Muscle of leg (tissue), 11 donors: ENCODE results near the gene TFF1. TPM values are rescaled to one million over a fixed set of nuclear protein-coding genes. Genes with fewer than 3 reads are reported as not detected.

ENCODE experiments used
- DNase-seq: peaks from one replicate; pipeline ENCODE4 v3.0.0; 2013
- H3K27ac ChIP-seq: one replicate; pipeline ENCODE4 v1.5.1; 2013; ENCODE audit warnings: mild to moderate bottlenecking, low read length, control low read depth
- H3K27me3 ChIP-seq: one replicate; pipeline ENCODE4 v1.6.1; 2013; ENCODE audit warnings: low read length; ENCODE audit not compliant: control insufficient read depth, insufficient read depth
- H3K36me3 ChIP-seq: one replicate; pipeline ENCODE4 v1.6.1; 2013; ENCODE audit warnings: low read length; ENCODE audit not compliant: control insufficient read depth, insufficient read depth
- H3K4me1 ChIP-seq: one replicate; pipeline ENCODE4 v1.6.1; 2013; ENCODE audit warnings: low read length; ENCODE audit not compliant: control insufficient read depth, insufficient read depth
- H3K4me3 ChIP-seq: one replicate; pipeline ENCODE4 v1.5.1; 2013; ENCODE audit warnings: low read length, control low read depth
- H3K9me3 ChIP-seq: replicated peaks from 2 replicates; pipeline ENCODE4 v1.6.1; 2013; ENCODE audit warnings: low read depth, low read length; ENCODE audit not compliant: control insufficient read depth
- WGBS: methylation state at CpG from one replicate; pipeline ENCODE4 v1.1.5; 2013; ENCODE audit warnings: missing lambda C conversion rate; ENCODE audit not compliant: insufficient coverage; 5-methylcytosine and 5-hydroxymethylcytosine counted together
- polyA plus RNA-seq, 8 donors: library from polyadenylated mRNA; unstranded; fragments of 120-200 nt; gene quantifications; one replicate each; pipeline versions ENCODE4 v1.2.1 to v1.2.3, GENCODE V29; 2013; ENCODE audit warnings: inconsistent platforms in 1 of 8, low replicate concordance in 1 of 8; ENCODE audit not compliant: insufficient read length in 8 of 8, insufficient read depth in 1 of 8
- total RNA-seq: library from RNA; stranded (reverse); fragments of 120-200 nt; gene quantifications from one replicate; pipeline ENCODE4 v1.2.4, GENCODE V29; 2013

Gene TFF1
- total and polyA plus RNA-seq, 9 donors, result 0.54 to 1.3 TPM; not detected in 7

- H3K27me3 ChIP-seq, result peaks cover 6% of the 10 kb centered on the region
- peaks cover 8% of the 10 kb centered on the region for H3K4me1 ChIP-seq
- no peaks in the 10 kb centered on the region for H3K36me3 ChIP-seq
- no peak overlapping the region for H3K27ac ChIP-seq
- H3K4me3 ChIP-seq, result no peak overlapping the region
- H3K9me3 ChIP-seq, result no peaks in the 10 kb centered on the region
- WGBS, result 75% methylated on average over 1 of the region's 2 CpGs
- DNase-seq, result no peak
These were observed 24.4 kb upstream of the TFF1 start for GRCh38 chr21:42390696-42391095.

GRCh38 chr21:42390193-42390592, 23.9 kb upstream of the TFF1 start:
- Histone ChIP-seq H3K27me3 (peaks cover 6% of the 10 kb centered on the region), H3K4me3 (no peak overlapping the region), H3K9me3 (no peaks in the 10 kb centered on the region), H3K27ac (no peak overlapping the region), H3K4me1 (peaks cover 8% of the 10 kb centered on the region), H3K36me3 (no peaks in the 10 kb centered on the region)
- no peak for DNase-seq
- 40% methylated on average over 1 of the region's 5 CpGs for WGBS

- H3K4me1 ChIP-seq, result peaks cover 6% of the 10 kb centered on the region
- no peak for DNase-seq
- no peaks in the 10 kb centered on the region for H3K9me3 ChIP-seq
- peaks cover 6% of the 10 kb centered on the region for H3K27me3 ChIP-seq
- H3K4me3 ChIP-seq, result no peak overlapping the region
- 42% methylated on average over 5 of the region's 6 CpGs for WGBS
- no peaks in the 10 kb centered on the region for H3K36me3 ChIP-seq
- no peak overlapping the region for H3K27ac ChIP-seq
These were observed 23.1 kb upstream of the TFF1 start for GRCh38 chr21:42389449-42389835.

GRCh38 chr21:42388740-42389448, 22.6 kb upstream of the TFF1 start:
- no peaks in the 10 kb centered on the region for H3K9me3 ChIP-seq
- H3K27ac ChIP-seq, result no peak overlapping the region
- H3K36me3 ChIP-seq, result no peaks in the 10 kb centered on the region
- peaks cover 6% of the 10 kb centered on the region for H3K4me1 ChIP-seq
- 70% methylated on average over 13 of the region's 20 CpGs for WGBS
- no peak for DNase-seq
- no peak overlapping the region for H3K4me3 ChIP-seq
- peaks cover 6% of the 10 kb centered on the region for H3K27me3 ChIP-seq

- Histone ChIP-seq H3K27me3 (peaks cover 6% of the 10 kb centered on the region), H3K9me3 (no peaks in the 10 kb centered on the region), H3K4me1 (peaks cover 6% of the 10 kb centered on the region), H3K4me3 (no peak overlapping the region), H3K36me3 (no peaks in the 10 kb centered on the region), H3K27ac (no peak overlapping the region)
- DNase-seq, result no peak
- 83% methylated on average over 2 of the region's 6 CpGs for WGBS
These were observed 21.6 kb upstream of the TFF1 start for GRCh38 chr21:42387843-42388340.

GRCh38 chr21:42387164-42387563, 20.8 kb upstream of the TFF1 start:
- Histone ChIP-seq H3K4me3 (no peak overlapping the region), H3K4me1 (peaks cover 6% of the 10 kb centered on the region), H3K36me3 (no peaks in the 10 kb centered on the region), H3K27ac (no peak overlapping the region), H3K27me3 (peaks cover 6% of the 10 kb centered on the region), H3K9me3 (peaks cover 2% of the 10 kb centered on the region)
- WGBS, result no CpG with 5 or more reads among the region's 3 CpGs
- peak; percentile 19 for DNase-seq

GRCh38 chr21:42386034-42386591, 19.8 kb upstream of the TFF1 start:
- WGBS, result 89% methylated on average over 10 of the region's 11 CpGs
- Histone ChIP-seq H3K4me1 (peaks cover 6% of the 10 kb centered on the region), H3K27me3 (peaks cover 9% of the 10 kb centered on the region), H3K4me3 (no peak overlapping the region), H3K36me3 (no peaks in the 10 kb centered on the region), H3K9me3 (peaks cover 10% of the 10 kb centered on the region), H3K27ac (no peak overlapping the region)
- no peak for DNase-seq

- no peak overlapping the region for H3K4me3 ChIP-seq
- WGBS, result 95% methylated on average over 4 of the region's 5 CpGs
- peaks cover 10% of the 10 kb centered on the region for H3K9me3 ChIP-seq
- H3K27me3 ChIP-seq, result peaks cover 9% of the 10 kb centered on the region
- no peaks in the 10 kb centered on the region for H3K36me3 ChIP-seq
- no peak for DNase-seq
- H3K27ac ChIP-seq, result no peak overlapping the region
- peaks cover 6% of the 10 kb centered on the region for H3K4me1 ChIP-seq
These were observed 19.3 kb upstream of the TFF1 start for GRCh38 chr21:42385619-42386018.

- H3K36me3 ChIP-seq, result no peaks in the 10 kb centered on the region
- peaks cover 9% of the 10 kb centered on the region for H3K27me3 ChIP-seq
- no peak overlapping the region for H3K4me3 ChIP-seq
- no peak for DNase-seq
- H3K27ac ChIP-seq, result no peak overlapping the region
- peaks cover 10% of the 10 kb centered on the region for H3K9me3 ChIP-seq
- peaks cover 6% of the 10 kb centered on the region for H3K4me1 ChIP-seq
- WGBS, result 83% methylated on average over 1 of the region's 2 CpGs
These were observed 18.7 kb upstream of the TFF1 start for GRCh38 chr21:42384989-42385388.

- Histone ChIP-seq H3K9me3 (peaks cover 10% of the 10 kb centered on the region), H3K27ac (no peak overlapping the region), H3K4me1 (peaks cover 4% of the 10 kb centered on the region), H3K36me3 (no peaks in the 10 kb centered on the region), H3K27me3 (peaks cover 6% of the 10 kb centered on the region), H3K4me3 (no peak overlapping the region)
- no peak for DNase-seq
- 65% methylated on average over 4 of the region's 8 CpGs for WGBS
These were observed 18.0 kb upstream of the TFF1 start for GRCh38 chr21:42384156-42384945.
